Heart left ventricle (tissue), 13 donors: ENCODE data around the gene SLIT3.

Source experiments
- CTCF ChIP-seq, 12 donors: fragments of 200-600 bp; sonication (generic) in 4 of 12; IDR thresholded peaks; one replicate each; pipeline versions ENCODE4 v1.5.0 to v1.8.0; 2018 to 2022; ENCODE audit warnings: antibody characterized with exemption in 12 of 12, mild to moderate bottlenecking in 5 of 12
- POLR2A ChIP-seq, 2 donors: fragments of 450-650 bp; IDR thresholded peaks; one replicate each; pipeline ENCODE4 v1.6.1; 2017; ENCODE audit warnings: antibody characterized with exemption in 2 of 2, mild to moderate bottlenecking in 2 of 2, moderate library complexity in 2 of 2
- donor health status: ischemic (EF 13 %, LVEDD 7.1; RV severe dilation, severe dysfunction).
- donor health status: DM: no; HTN: yes; CAD: no.
- donor health status: DM: no; HTN: no; CAD: no.
- donor health status: ischemic (EF 25% LVEDD 6.9; RV normal size, moderate dysfunction).
- donor health status: ischemic (EF 25% LVEDD 5.7; RV mildly dilated, moderate dysfunction).
- donor health status: ischemic (EF 35%, LVEDD 5.7; RV mildly dilated, moderate dysfunction).
- donor health status: nonischemic (EF 11% LVEDD 7.7; RV severe dilation, severe dysfunction).
- donor health status: DM: yes; HTN: yes; CAD: no.
- donor health status: PGD.
- donor health status: ischemic (EF 29% LVEDD 5.4; RV normal size, mild dysfunction).
- donor health status: nonischemic (EF 23%, LVEDD 6.1; RV moderate dilation, normal function).

- TF ChIP-seq CTCF (IDR thresholded peaks at IDR 0.05), result no peak
- TF ChIP-seq POLR2A (IDR thresholded peaks at IDR 0.05), result no peak
These were observed 629.9 kb downstream of the SLIT3 start for GRCh38 chr5:168670881-168671575.
